Smooth muscle cell (in vitro differentiated cells): ENCODE data around the gene LAPTM5. TPM values are rescaled to one million over a fixed set of nuclear protein-coding genes. Genes with fewer than 3 reads are reported as not detected.

Experiments
- DNase-seq: peaks from one replicate; lab custom pipeline; 2025; ENCODE audit not compliant: unreplicated experiment; lab: John Stamatoyannopoulos, UW
- H2AFZ ChIP-seq: fragments of 200-600 bp; sonication (generic); 2 replicates; pipeline ENCODE4 v1.6.0; 2016; ENCODE audit warnings: antibody characterized with exemption, low read depth, mild to moderate bottlenecking
- H3F3A ChIP-seq: fragments of 200-600 bp; sonication (generic); 2 replicates; pipeline ENCODE4 v1.6.0; 2017; ENCODE audit warnings: antibody characterized with exemption, low read depth
- H3K27ac ChIP-seq: fragments of 200-600 bp; sonication (generic); 2 replicates; pipeline ENCODE4 v1.5.1; 2016; ENCODE audit warnings: low read depth, mild to moderate bottlenecking
- H3K27me3 ChIP-seq: fragments of 200-600 bp; sonication (generic); 2 replicates; pipeline ENCODE4 v1.6.1; 2016; ENCODE audit warnings: low read depth, mild to moderate bottlenecking
- H3K36me3 ChIP-seq: fragments of 200-600 bp; sonication (generic); 2 replicates; pipeline ENCODE4 v1.5.1; 2016; ENCODE audit warnings: low read depth
- H3K4me1 ChIP-seq: fragments of 200-600 bp; sonication (generic); 2 replicates; pipeline ENCODE4 v1.5.1; 2016; ENCODE audit warnings: low read depth
- H3K4me2 ChIP-seq: fragments of 200-600 bp; sonication (generic); 2 replicates; pipeline ENCODE4 v1.6.0; 2016; ENCODE audit warnings: mild to moderate bottlenecking
- H3K4me3 ChIP-seq: fragments of 200-600 bp; sonication (generic); 2 replicates; pipeline ENCODE4 v1.5.1; 2016; ENCODE audit warnings: mild to moderate bottlenecking
- H3K79me2 ChIP-seq: fragments of 200-600 bp; sonication (generic); 2 replicates; pipeline ENCODE4 v1.6.0; 2016; ENCODE audit warnings: low read depth, mild to moderate bottlenecking
- H3K9ac ChIP-seq: fragments of 200-600 bp; sonication (generic); 2 replicates; pipeline ENCODE4 v1.6.0; 2016; ENCODE audit warnings: low read depth
- H3K9me3 ChIP-seq: fragments of 200-600 bp; sonication (generic); replicated peaks from 2 replicates; pipeline ENCODE4 v1.5.1; 2016; ENCODE audit warnings: low read depth
- H4K20me1 ChIP-seq: fragments of 200-600 bp; sonication (generic); 2 replicates; pipeline ENCODE4 v1.6.0; 2016; ENCODE audit warnings: low read depth
- WGBS: methylation state at CpG from one replicate; pipeline ENCODE4 v1.1.7; 2016; ENCODE audit warnings: low lambda C conversion rate; 5-methylcytosine and 5-hydroxymethylcytosine counted together
- polyA plus RNA-seq: library from polyadenylated mRNA; unstranded; fragments of >200 nt; fragmentation: Nextera tagmentation; extraction: Ambion mirVana; gene quantifications from 2 replicates; pipeline ENCODE4 v1.2.1, GENCODE V29; 2016
- total RNA-seq: library from RNA; depleted of rRNA; stranded (reverse); fragments of >200 nt; gene quantifications from 2 replicates; pipeline ENCODE4 v1.2.3, GENCODE V29; 2014
- TF ChIP-seq, protein P1 (sequence below): fragments of 200-600 bp; sonication (generic); IDR thresholded peaks from 2 replicates; pipeline ENCODE4 v1.5.1; 2017; ENCODE audit warnings: borderline replicate concordance, mild to moderate bottlenecking, antibody characterized with exemption; ENCODE audit not compliant: insufficient read depth, poor library complexity, severe bottlenecking

LAPTM5 gene
- 0.49 and 1.4 TPM in 2 replicates for total RNA-seq
- 0.63 and 1.6 TPM in 2 replicates for polyA plus RNA-seq

- peak within 1 kb of the TSS; percentile 70 for H3K9ac ChIP-seq
- H3K4me3 ChIP-seq: no peak within 1 kb of the TSS
- peak within 1 kb of the TSS; percentile 95 for H3K27ac ChIP-seq
- H3K9me3 ChIP-seq: no peaks in the 10 kb centered on the region
- H3K4me2 ChIP-seq: peak within 1 kb of the TSS; percentile 70
- peaks cover 11% of the 10 kb centered on the region for H3K4me1 ChIP-seq
- no peak within 1 kb of the TSS for H2AFZ ChIP-seq
- peaks cover 12% of the 10 kb centered on the region for H3F3A ChIP-seq
- no peaks in the 10 kb centered on the region for H3K27me3 ChIP-seq
- TF ChIP-seq, protein P1, sequence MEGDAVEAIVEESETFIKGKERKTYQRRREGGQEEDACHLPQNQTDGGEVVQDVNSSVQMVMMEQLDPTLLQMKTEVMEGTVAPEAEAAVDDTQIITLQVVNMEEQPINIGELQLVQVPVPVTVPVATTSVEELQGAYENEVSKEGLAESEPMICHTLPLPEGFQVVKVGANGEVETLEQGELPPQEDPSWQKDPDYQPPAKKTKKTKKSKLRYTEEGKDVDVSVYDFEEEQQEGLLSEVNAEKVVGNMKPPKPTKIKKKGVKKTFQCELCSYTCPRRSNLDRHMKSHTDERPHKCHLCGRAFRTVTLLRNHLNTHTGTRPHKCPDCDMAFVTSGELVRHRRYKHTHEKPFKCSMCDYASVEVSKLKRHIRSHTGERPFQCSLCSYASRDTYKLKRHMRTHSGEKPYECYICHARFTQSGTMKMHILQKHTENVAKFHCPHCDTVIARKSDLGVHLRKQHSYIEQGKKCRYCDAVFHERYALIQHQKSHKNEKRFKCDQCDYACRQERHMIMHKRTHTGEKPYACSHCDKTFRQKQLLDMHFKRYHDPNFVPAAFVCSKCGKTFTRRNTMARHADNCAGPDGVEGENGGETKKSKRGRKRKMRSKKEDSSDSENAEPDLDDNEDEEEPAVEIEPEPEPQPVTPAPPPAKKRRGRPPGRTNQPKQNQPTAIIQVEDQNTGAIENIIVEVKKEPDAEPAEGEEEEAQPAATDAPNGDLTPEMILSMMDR: no peak
- no peaks in the 10 kb centered on the region for H3K79me2 ChIP-seq
- 82% methylated on average over 19 of the region's 21 CpGs for WGBS
- DNase-seq: no peak
- peaks cover 3% of the 10 kb centered on the region for H4K20me1 ChIP-seq
- H3K36me3 ChIP-seq: no peaks in the 10 kb centered on the region
Measured at GRCh38 chr1:30757352-30758120, at the start of gene LAPTM5. Gene LAPTM5 (minus strand): TSS chr1:30757774. CDS start chr1:30757745, 29 bp downstream.

DNA sequence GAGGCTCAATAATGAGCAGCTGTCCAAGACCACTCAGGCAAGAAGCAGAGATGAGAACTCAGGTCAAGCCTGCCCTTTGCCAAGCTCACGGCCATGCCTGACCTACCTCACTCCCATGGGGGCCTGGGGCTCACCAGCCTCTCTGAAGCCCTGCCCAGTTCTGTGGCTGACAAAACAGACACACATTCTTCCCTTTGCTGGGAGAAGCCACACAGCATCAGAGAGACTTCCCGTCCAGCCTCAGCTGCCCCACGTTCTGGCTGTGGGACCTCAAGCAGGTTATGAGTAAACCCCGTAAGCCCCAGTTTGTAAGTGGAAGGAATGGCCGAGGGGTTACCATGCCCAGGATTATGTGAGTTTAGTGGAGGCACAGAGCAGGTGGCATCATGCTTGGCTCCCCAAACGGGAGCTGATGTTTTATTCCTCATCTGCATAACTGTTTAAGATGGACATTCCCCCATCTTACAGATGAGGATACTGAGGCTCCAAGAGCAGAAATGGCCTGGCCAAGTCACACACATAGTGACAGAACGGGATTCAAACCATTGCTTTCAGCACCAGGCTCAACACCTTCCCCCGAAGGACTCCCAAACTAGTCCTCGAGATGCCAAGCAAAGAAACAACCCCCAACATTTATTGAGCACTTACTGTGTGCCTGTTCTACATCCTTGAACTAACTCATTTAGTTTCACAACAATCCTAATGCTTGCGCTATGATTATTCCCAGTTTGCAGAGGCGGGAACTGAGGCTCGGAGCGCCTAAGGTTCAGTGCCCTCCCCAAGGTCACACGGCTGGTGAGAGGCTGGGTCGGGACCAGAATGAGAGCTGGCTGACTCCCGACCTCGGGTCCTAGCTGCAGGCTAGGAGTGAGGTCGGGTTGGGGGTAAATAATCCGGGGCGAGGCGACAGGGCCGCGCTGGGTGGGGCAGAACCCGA is 49.1 kb upstream of the LAPTM5 start:
- Histone ChIP-seq H3K27ac (no peak overlapping the region), H3K4me1 (peaks cover 22% of the 10 kb centered on the region), H3K9me3 (no peaks in the 10 kb centered on the region), H3K27me3 (no peaks in the 10 kb centered on the region), H3K4me3 (no peak overlapping the region), H3K9ac (no peak overlapping the region), H4K20me1 (no peaks in the 10 kb centered on the region), H2AFZ (no peak overlapping the region), H3K36me3 (no peaks in the 10 kb centered on the region), H3K4me2 (no peak overlapping the region), H3F3A (peaks cover 21% of the 10 kb centered on the region), H3K79me2 (no peaks in the 10 kb centered on the region)
- WGBS: 85% methylated on average over 24 of the region's 24 CpGs
- DNase-seq: no peak
- TF ChIP-seq, protein P1: no peak

DNA sequence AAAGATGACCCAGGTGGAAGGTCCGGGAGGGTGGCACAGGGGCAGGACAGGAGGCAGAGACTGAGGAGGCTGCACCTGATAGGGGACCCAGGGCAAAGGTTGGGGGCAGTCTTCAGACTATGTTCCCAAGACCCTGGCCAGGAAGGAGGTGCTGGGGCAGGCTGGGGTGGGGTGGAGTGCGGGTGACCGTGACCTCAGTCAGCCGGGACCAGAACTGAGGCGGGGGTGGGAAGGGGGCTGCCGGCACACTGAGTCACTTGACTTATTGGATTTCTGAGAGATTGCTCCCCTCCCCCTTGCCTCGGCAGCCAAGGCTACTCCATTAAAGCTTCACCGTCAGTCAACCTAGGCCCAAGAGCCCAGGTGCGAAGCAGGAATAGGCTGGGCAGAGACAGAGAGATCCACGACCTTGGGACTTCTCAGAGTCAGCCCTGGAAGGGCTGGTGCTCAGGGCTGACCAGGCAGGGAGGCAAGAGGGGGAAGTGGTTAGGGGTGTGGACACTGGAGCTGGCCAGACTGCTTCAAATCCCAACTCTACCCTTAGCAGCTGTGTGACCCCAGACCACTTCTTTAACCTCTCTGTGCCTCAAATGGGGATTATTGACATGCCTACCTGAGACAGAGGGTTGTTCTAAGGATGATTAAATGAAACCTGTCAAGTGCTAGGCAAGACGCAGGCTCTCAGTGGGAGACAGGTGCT is 47.9 kb upstream of the LAPTM5 start:
- DNase-seq: no peak
- peaks cover 15% of the 10 kb centered on the region for H3F3A ChIP-seq
- peaks cover 15% of the 10 kb centered on the region for H3K4me1 ChIP-seq
- no peaks in the 10 kb centered on the region for H3K9me3 ChIP-seq
- no peaks in the 10 kb centered on the region for H3K79me2 ChIP-seq
- no peak overlapping the region for H3K4me3 ChIP-seq
- H3K4me2 ChIP-seq: no peak overlapping the region
- no peaks in the 10 kb centered on the region for H4K20me1 ChIP-seq
- WGBS: 77% methylated on average over 6 of the region's 11 CpGs
- H3K36me3 ChIP-seq: no peaks in the 10 kb centered on the region
- H2AFZ ChIP-seq: no peak overlapping the region
- TF ChIP-seq, protein P1: no peak
- H3K27me3 ChIP-seq: no peaks in the 10 kb centered on the region
- H3K27ac ChIP-seq: no peak overlapping the region
- H3K9ac ChIP-seq: no peak overlapping the region
